GM12872 (cell line): ENCODE data around the gene SCAPER.

Experiments used
- CTCF ChIP-seq: IDR thresholded peaks from 3 replicates; pipeline ENCODE4 v1.5.1; 2011; ENCODE audit warnings: low read depth, mild to moderate bottlenecking, low read length, moderate library complexity; ENCODE audit not compliant: insufficient read depth

Gene SCAPER

GRCh38 chr15:76512971-76513370 lies 392.2 kb downstream of the SCAPER start:
- TF ChIP-seq CTCF: no peak

GRCh38 chr15:76503804-76504203 lies 401.3 kb downstream of the SCAPER start:
- TF ChIP-seq CTCF: no peak

GRCh38 chr15:76503121-76503520 lies 402.0 kb downstream of the SCAPER start:
- no peak for TF ChIP-seq CTCF

GRCh38 chr15:76502678-76503077 lies 402.5 kb downstream of the SCAPER start:
- no peak for TF ChIP-seq CTCF

DNA sequence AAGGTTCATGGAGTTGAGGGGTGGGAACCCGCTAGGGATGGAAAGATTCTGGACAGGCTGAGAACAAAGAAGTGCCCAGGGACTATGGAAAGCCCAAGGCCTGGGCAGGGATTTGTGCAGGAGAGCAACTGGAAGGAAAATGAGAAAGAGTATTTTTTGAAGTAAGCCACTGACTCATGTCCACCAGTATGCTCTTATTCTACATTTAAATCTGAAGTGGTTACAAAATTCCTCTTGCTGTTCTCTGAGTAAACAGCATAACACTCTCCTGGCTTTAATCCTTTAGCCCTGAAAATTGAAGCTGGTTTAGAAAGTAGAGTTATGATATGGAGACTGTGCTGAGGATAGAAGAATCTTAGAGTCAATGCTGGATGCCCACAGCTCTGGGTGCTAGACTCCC lies 403.4 kb downstream of the SCAPER start:
- TF ChIP-seq CTCF: no peak

DNA sequence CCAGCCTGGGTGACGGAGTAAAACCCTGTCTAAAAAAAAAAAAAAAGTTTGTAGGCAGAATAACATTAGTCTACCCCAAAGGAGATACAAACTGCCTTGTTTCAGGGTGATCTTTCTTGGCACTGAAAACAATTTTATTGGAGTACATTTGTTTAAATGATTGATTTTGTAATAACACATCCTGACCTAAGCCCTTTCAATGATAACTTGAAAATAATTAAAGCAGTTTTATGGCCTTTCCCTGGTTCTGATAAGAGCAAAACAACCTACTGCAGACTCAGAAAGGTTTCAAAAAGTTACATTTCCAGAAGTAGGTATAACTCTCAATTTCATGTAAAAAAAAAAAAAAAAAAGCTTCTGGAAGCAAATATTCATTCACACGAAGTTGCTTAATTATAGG lies 404.1 kb downstream of the SCAPER start:
- no peak for TF ChIP-seq CTCF

DNA sequence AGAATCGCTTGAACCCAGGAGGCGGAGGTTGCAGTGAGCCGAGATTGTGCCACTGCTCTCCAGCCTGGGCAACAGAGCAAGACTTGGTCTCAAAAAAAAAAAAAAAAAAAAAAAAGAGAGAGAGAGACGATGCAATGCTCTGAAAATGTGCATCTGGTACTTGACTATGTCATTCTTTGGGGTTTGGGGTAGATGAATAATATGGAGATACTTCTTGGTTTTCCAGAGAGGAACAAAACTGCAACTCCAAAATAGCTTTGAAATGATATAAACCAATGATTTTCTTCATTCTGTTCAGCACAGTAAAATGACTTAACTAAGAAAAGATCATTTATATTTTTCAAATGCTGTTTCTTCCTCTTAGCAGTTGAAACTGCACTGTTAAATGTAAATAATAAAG lies 409.7 kb downstream of the SCAPER start:
- TF ChIP-seq CTCF: no peak

DNA sequence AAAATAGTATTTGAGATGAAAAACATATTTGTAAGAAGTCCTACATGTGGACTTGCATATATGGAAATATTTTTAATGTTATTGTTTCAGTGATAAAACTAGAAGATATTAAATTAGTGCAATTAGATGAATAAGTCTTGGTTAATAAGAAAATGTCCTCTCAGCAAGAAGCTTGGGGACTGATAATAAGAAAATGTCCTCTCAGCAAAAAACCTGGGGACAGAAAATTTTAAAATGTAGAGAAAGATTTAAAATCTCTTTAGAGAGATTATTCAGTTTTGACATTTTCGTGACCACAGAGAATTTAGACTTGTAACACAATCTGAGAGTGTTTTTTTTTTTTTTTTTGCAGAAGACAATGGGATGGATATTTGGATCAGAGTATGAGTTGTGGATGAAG lies 412.6 kb downstream of the SCAPER start:
- TF ChIP-seq CTCF: no peak
